ENCODE data around the gene UNC5C.

- TF ChIP-seq CTCF (IDR thresholded peaks at IDR 0.05) = no peak
- no peak for TF ChIP-seq ZBTB33 (IDR thresholded peaks at IDR 0.05; ENCODE audit: borderline replicate concordance, low read depth)
- no peak for TF ChIP-seq EP300 (IDR thresholded peaks at IDR 0.05; ENCODE audit: borderline replicate concordance in 1 of 2, low read depth in 1 of 2, low read length in 1 of 2)
- no peak for TF ChIP-seq GATA2 (CRISPR knock-in tag; IDR thresholded peaks at IDR 0.05)
- no peak for TF ChIP-seq RAD21 (IDR thresholded peaks at IDR 0.05; ENCODE audit: low read length)
- TF ChIP-seq JUND (IDR thresholded peaks at IDR 0.05) = no peak
- TF ChIP-seq GABPA (IDR thresholded peaks at IDR 0.05; ENCODE audit: low read depth) = no peak
- TF ChIP-seq NFIC (IDR thresholded peaks at IDR 0.05; ENCODE audit: borderline replicate concordance) = no peak
- no peak for TF ChIP-seq USF1 (IDR thresholded peaks at IDR 0.05; ENCODE audit: borderline replicate concordance, low read depth)
- no peak for TF ChIP-seq TAF1 (IDR thresholded peaks at IDR 0.05; ENCODE audit: borderline replicate concordance, low read depth, low read length)
- no peak for TF ChIP-seq TEAD4 (IDR thresholded peaks at IDR 0.05; ENCODE audit: borderline replicate concordance, insufficient read depth)
- TF ChIP-seq POLR2AphosphoS5 (IDR thresholded peaks at IDR 0.05; ENCODE audit: low read depth, low read length) = no peak
- no peak for TF ChIP-seq REST (IDR thresholded peaks at IDR 0.05; ENCODE audit: low read depth, low read length)
Measured at GRCh38 chr4:95393821-95394220, 155.0 kb downstream of the UNC5C start.
